BLaER1 (cell line): Measurements from ENCODE around the gene SERPINB6.
"Not testable (repeated sequence)": the region's sequence is repeated elsewhere in the genome, so short reads cannot be mapped to it uniquely, and the experiment has no call there.

Source experiments
- H3K27ac ChIP-seq: shearing (Covaris generic); formaldehyde crosslinking; 2 replicates; pipeline ENCODE4 v1.8.1; 2022
- H3K27me3 ChIP-seq: shearing (Covaris generic); formaldehyde crosslinking; 2 replicates; pipeline ENCODE4 v1.8.1; 2022
- H3K36me3 ChIP-seq: shearing (Covaris generic); formaldehyde crosslinking; 2 replicates; pipeline ENCODE4 v1.8.1; 2022
- H3K4me1 ChIP-seq: shearing (Covaris generic); formaldehyde crosslinking; 2 replicates; pipeline ENCODE4 v1.8.1; 2022
- H3K4me2 ChIP-seq: shearing (Covaris generic); formaldehyde crosslinking; 2 replicates; pipeline ENCODE4 v1.8.1; 2022
- H3K4me3 ChIP-seq: shearing (Covaris generic); formaldehyde crosslinking; 2 replicates; pipeline ENCODE4 v1.8.1; 2022
- H3K9ac ChIP-seq: shearing (Covaris generic); formaldehyde crosslinking; 2 replicates; pipeline ENCODE4 v1.8.1; 2022
- H3K9me3 ChIP-seq: shearing (Covaris generic); formaldehyde crosslinking; 2 replicates; pipeline ENCODE4 v1.8.1; 2022
- H4K20me1 ChIP-seq: shearing (Covaris generic); formaldehyde crosslinking; 2 replicates; pipeline ENCODE4 v1.8.1; 2022
- Cebpa-rat ChIP-seq: shearing (Covaris generic); IDR thresholded peaks from 2 replicates; pipeline ENCODE4 v1.8.1; 2022

The SERPINB6 gene

DNA sequence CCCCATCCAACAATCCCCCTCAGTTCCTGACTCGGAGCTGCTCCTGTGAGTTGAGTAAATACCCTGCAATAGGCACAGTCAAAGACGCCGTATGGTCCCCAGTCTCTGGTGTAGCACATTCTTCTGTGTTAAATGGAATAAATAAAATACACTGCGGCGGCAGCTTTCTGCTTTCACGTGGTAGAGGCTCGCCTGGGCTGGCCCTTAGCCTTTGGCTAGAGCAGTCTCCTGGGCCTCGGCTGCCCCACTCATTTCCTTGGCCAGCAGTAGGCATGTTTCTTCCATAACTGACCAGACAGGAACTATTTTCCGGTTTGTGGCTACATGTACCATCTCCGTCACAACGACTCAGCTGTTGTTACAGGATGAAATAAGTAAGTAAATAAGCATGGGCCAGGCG is 20.7 kb downstream of the SERPINB6 start:
- H3K9ac ChIP-seq: no peak overlapping the region
- no peak for TF ChIP-seq Cebpa-rat
- peaks cover 20% of the 10 kb centered on the region for H3K4me1 ChIP-seq
- no peaks in the 10 kb centered on the region for H3K36me3 ChIP-seq
- no peak overlapping the region for H3K27ac ChIP-seq
- H4K20me1 ChIP-seq: no peaks in the 10 kb centered on the region
- no peaks in the 10 kb centered on the region for H3K9me3 ChIP-seq
- no peak overlapping the region for H3K4me3 ChIP-seq
- no peak overlapping the region for H3K4me2 ChIP-seq
- H3K27me3 ChIP-seq: no peaks in the 10 kb centered on the region

DNA sequence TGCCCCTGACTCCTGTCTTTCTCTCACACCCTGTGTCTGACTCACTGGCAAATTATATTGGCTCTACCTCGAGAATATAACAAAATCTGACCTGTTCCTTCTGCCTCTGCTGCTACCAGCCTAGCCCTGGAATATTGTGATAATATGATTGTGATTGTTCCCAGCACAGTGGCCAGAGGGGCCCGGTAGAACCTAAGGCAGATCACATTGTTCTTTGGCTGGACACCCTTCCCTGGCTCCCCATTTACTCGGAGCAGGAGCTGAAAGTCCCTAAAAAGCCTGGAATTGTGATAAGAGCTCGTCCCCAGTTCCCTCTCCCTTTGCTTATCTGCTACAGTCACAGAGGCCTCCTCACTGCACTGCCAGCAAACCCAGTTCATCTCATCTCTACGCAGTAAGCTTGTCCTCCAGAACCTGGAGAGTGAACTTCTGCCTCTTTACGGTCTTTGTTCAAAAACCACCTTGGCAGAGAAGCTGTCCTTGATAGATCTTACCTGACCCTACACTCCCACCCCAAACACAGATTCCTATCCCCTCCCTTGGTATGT is 21.8 kb downstream of the SERPINB6 start:
- Histone ChIP-seq H3K4me2 (no peak overlapping the region), H3K36me3 (no peaks in the 10 kb centered on the region)
- no peak for TF ChIP-seq Cebpa-rat

DNA sequence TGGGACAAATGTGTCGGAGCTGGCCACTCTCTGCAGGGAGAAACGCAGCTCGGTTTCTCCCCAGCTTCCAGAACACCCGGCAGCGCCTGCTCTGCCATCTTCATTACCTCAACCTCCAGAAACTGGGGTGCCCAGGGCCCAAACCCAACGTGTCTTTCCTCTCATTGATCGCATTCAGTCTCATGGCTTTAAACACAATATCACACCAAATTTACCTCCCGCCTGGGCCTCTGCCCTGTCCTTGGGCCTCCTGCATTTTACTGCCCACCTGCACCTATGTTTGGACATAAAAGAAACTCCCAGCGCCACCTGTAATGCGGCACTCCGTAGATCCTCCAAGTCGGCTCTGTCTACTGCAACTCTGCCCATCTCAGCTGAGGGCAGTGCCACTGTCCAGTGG is 22.2 kb downstream of the SERPINB6 start:
- H3K4me2 ChIP-seq: no peak overlapping the region
- no peak for TF ChIP-seq Cebpa-rat
- H3K27ac ChIP-seq: no peak overlapping the region
- H3K36me3 ChIP-seq: no peaks in the 10 kb centered on the region
- H3K9me3 ChIP-seq: no peaks in the 10 kb centered on the region
- no peak overlapping the region for H3K4me3 ChIP-seq
- H3K27me3 ChIP-seq: no peaks in the 10 kb centered on the region
- H4K20me1 ChIP-seq: no peaks in the 10 kb centered on the region
- no peak overlapping the region for H3K9ac ChIP-seq
- H3K4me1 ChIP-seq: peaks cover 35% of the 10 kb centered on the region

More for the DNA sequence above, 21.8 kb downstream of the SERPINB6 start:
- Histone ChIP-seq H3K27me3 (no peaks in the 10 kb centered on the region), H3K27ac (no peak overlapping the region), H4K20me1 (no peaks in the 10 kb centered on the region), H3K4me1 (peaks cover 31% of the 10 kb centered on the region), H3K9me3 (no peaks in the 10 kb centered on the region), H3K4me3 (no peak overlapping the region), H3K9ac (no peak overlapping the region)

DNA sequence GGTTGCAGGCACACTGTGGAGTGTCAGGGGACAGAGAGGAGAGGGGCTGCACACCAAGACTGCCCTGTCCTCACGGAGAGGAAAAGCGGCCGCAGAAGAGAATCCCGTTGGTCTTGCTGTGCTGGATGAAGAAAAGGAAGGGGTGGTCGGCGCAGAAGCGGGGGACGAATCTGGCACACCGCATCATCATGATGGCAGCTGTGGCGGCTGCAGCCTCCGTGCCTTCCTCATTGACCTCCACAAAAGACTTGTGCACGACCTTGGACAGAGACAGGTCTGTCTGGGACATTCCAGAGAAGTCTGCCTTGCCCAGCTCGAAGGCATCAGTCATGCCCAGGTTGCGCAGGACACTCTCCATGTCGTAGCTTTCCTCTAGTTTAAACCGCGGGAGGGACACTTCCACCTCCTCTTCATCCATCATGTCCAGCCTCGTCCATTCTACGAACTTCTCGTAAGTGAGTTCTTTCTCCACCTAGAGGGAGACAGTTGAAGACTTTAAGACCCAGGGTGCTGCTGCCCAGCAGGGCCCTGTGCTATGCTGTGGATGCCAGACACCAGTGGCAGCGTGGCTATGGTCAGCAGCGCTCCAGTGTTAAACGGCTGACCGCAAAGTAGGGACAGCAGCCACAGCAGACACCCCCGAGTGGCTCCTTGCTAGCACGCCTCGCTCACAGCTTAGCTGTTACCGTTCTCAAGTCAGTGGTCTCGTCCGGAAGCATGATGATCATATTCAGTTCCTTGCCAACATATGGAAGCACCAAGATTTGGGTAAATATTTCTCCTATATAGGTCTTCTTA is 22.9 kb downstream of the SERPINB6 start:
- H3K27me3 ChIP-seq: no peaks in the 10 kb centered on the region
- peaks cover 40% of the 10 kb centered on the region for H3K4me1 ChIP-seq
- no peaks in the 10 kb centered on the region for H4K20me1 ChIP-seq

DNA sequence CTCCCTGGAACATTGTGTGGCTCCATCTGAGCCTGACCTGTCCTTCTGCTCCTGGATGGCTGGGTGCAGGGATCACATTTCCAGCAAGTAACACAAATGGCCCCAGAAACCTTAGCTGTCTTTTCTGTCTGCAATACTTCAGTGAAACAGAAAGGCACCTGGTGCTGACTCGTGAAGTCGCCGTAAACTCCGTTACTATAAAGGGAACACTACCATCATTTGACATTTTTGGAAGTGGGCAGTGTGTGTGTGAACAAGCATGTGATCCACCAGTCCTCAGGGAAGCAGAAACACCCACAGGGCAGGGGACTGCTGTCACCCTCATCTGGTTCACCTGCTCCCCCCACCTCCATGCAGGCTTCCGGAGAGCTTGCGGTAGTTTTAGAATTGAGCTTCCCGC is 23.9 kb downstream of the SERPINB6 start:
- Histone ChIP-seq H3K9ac (no peak overlapping the region), H3K36me3 (no peaks in the 10 kb centered on the region), H3K27me3 (no peaks in the 10 kb centered on the region), H4K20me1 (no peaks in the 10 kb centered on the region), H3K27ac (no peak overlapping the region), H3K9me3 (no peaks in the 10 kb centered on the region), H3K4me1 (peaks cover 50% of the 10 kb centered on the region), H3K4me2 (peak overlapping the region; percentile 40; the same call in 1 of the 2 replicates), H3K4me3 (no peak overlapping the region)
- TF ChIP-seq Cebpa-rat: no peak

More for the DNA sequence above, 22.9 kb downstream of the SERPINB6 start:
- TF ChIP-seq Cebpa-rat: no peak
- Histone ChIP-seq H3K4me3 (no peak overlapping the region), H3K36me3 (no peaks in the 10 kb centered on the region), H3K9ac (no peak overlapping the region), H3K27ac (no peak overlapping the region), H3K9me3 (no peaks in the 10 kb centered on the region), H3K4me2 (no peak overlapping the region)

DNA sequence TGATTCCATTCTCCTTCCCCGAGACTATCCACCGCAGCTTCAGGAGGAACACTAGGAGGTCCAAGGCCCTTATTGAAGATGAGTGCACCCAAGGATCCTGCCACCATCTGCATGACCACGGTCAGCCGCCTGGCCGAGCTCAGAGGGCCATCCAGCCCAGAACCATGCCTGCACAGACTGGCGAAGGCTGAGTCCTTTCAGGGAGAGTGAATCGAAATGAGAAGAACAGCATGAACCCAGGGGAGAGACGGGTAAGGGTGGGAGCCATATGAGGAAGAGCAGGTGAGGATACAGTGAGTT is 26.3 kb downstream of the SERPINB6 start:
- no peak overlapping the region for H3K9ac ChIP-seq
- no peak for TF ChIP-seq Cebpa-rat
- H3K27ac ChIP-seq: no peak overlapping the region
- H3K4me3 ChIP-seq: no peak overlapping the region
- H3K36me3 ChIP-seq: no peaks in the 10 kb centered on the region
- H3K4me2 ChIP-seq: peak overlapping the region; percentile 55
- no peaks in the 10 kb centered on the region for H3K9me3 ChIP-seq
- peaks cover 58% of the 10 kb centered on the region for H3K4me1 ChIP-seq
- H3K27me3 ChIP-seq: no peaks in the 10 kb centered on the region
- no peaks in the 10 kb centered on the region for H4K20me1 ChIP-seq

DNA sequence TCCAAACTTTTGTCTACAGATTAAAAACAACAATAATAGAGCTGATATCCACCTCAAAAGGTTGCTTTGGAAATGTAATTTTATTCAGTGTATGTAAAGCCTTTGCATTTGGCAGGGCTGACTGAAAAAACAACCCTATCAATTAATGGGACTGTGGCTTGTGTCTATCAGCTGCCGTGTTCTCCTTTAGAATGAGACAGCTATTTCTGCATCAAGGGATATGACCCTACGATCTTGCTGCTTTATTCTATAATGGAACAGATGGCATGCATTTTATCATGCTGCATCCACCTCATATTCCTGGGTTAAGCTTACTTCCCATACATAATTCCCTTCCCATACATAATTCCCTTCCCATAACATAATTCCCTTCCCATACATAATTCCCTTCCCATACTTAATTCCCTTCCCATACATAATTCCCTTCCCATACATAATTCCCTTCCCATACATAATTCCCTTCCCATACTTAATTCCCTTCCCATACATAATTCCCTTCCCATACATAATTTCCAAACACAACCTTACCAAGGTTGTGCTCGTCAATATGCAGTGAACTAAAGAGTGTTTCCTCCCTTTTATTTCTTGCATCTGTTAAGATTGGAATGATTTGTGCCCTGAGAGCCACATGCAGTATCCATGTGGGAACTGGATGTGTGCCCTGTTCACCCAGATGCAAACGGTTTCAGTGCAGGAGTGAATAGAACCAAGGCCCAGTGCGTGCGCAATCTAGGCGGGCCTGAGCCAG is 26.8 kb downstream of the SERPINB6 start:
- H3K4me1 ChIP-seq: peaks cover 58% of the 10 kb centered on the region
- no peaks in the 10 kb centered on the region for H3K36me3 ChIP-seq
- no peak overlapping the region for H3K9ac ChIP-seq
- H3K27ac ChIP-seq: no peak overlapping the region
- TF ChIP-seq Cebpa-rat: no peak
- no peaks in the 10 kb centered on the region for H3K9me3 ChIP-seq
- H3K27me3 ChIP-seq: no peaks in the 10 kb centered on the region
- peak overlapping the region; percentile 55; the same call in 1 of the 2 replicates for H3K4me2 ChIP-seq
- H3K4me3 ChIP-seq: no peak overlapping the region
- H4K20me1 ChIP-seq: no peaks in the 10 kb centered on the region

DNA sequence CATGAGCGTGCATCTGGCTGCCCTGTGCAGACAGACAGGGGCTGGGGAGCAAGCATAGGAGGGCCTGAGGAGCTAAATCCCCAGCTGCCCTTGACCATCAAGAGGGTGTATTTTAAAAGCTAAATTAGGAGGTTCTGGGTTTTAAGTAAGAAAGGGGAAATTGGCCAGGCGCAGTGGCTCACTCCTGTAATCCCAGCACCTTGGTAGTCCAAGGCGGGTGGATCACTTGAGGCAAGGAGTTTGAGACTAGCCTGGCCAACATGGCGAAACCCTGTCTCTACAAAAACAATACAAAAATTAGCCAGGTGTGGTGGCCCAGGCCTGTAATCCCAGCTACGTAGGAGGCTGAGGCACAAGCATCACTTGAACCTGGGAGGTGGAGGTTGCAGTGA is 27.8 kb downstream of the SERPINB6 start:
- no peak for TF ChIP-seq Cebpa-rat
- Histone ChIP-seq H3K9ac (peak overlapping the region; percentile 6; the same call in 1 of the 2 replicates), H3K4me2 (peak overlapping the region; percentile 68), H3K27ac (0 out of 2 replicates have a peak overlapping the region, but pooled peaks have one; percentile 31), H3K36me3 (no peaks in the 10 kb centered on the region), H3K9me3 (no peaks in the 10 kb centered on the region), H3K4me1 (peaks cover 58% of the 10 kb centered on the region), H3K4me3 (0 out of 2 replicates have a peak overlapping the region, but pooled peaks have one; percentile 21), H3K27me3 (no peaks in the 10 kb centered on the region), H4K20me1 (no peaks in the 10 kb centered on the region)

DNA sequence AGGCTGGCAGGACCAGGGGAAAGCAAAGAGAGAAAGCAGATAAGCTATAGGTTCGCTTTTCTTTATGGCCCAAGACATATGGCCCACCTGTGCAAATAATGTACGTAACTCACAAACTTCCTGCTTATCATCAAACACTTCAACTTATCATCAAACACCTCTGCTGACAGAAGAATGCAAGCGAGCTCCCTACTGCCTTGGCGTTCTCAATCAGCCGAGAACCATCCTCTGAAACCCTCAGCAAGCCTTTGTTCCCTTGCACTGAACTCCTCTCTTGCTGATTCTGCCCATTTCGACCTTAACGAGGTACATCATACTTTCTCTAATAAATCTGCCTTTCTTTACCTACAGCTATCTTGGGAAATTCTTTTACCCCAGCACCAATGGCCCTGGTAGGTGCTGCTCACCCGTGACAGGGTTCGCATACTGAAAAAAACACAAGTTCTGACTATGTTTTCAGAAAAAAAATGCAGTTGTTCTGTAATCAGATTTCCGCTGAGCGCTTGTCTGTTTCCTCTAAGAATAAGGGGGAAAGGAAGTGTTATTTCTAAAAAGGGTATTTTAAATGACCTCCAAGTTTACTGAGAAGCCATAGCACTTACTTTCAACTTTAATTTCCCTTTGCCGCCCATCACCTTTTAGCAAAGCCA is 28.3 kb downstream of the SERPINB6 start:
- H3K36me3 ChIP-seq: no peaks in the 10 kb centered on the region
- H3K4me1 ChIP-seq: peaks cover 58% of the 10 kb centered on the region
- peak overlapping the region; percentile 6; the same call in 1 of the 2 replicates for H3K9ac ChIP-seq
- no peaks in the 10 kb centered on the region for H4K20me1 ChIP-seq
- no peak for TF ChIP-seq Cebpa-rat
- H3K27me3 ChIP-seq: no peaks in the 10 kb centered on the region
- peak overlapping the region; percentile 21; the same call in 1 of the 2 replicates for H3K4me3 ChIP-seq
- H3K27ac ChIP-seq: 0 out of 2 replicates have a peak overlapping the region, but pooled peaks have one; percentile 31
- peak overlapping the region; percentile 68 for H3K4me2 ChIP-seq
- no peaks in the 10 kb centered on the region for H3K9me3 ChIP-seq

DNA sequence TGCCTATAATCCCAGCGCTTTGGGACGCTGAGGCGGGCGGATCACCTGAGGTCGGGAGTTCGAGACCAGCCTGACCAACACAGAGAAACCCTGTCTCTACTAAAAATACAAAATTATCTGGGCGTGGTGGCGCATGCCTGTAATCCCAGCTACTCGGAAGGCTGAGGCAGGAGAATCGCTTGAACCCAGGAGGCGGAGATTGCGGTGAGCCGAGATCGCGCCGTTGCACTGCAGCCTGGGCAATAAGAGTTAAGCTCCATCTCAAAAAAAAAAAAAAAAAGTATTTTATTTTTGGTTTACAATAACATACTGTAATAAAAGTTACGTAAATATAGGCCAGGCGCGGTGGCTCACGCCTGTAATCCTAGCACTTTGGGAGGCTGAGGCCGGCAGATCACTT is 29.3 kb downstream of the SERPINB6 start:
- not testable (repeated sequence) for H4K20me1 ChIP-seq, H3K9ac ChIP-seq, H3K4me3 ChIP-seq, H3K36me3 ChIP-seq, H3K27me3 ChIP-seq, H3K9me3 ChIP-seq, H3K27ac ChIP-seq
- Histone ChIP-seq H3K4me2 (peak overlapping the region; percentile 68), H3K4me1 (peaks cover 52% of the 10 kb centered on the region)
